Activated CD8-positive, alpha-beta memory T cell treated with anti-CD3 and anti-CD28 coated beads, Interleukin-2, amount 50 U/mL, for 1 hour (primary cell): ENCODE measurements around the gene GLIS2.
"Not testable (repeated sequence)": the region's sequence is repeated elsewhere in the genome, so short reads cannot be mapped to it uniquely, and the experiment has no call there.

ENCODE experiments used
- DNase-seq: peaks from one replicate; pipeline ENCODE4 v3.0.0-alpha.2; 2020; ENCODE audit errors: extremely low read depth

Gene GLIS2

DNA sequence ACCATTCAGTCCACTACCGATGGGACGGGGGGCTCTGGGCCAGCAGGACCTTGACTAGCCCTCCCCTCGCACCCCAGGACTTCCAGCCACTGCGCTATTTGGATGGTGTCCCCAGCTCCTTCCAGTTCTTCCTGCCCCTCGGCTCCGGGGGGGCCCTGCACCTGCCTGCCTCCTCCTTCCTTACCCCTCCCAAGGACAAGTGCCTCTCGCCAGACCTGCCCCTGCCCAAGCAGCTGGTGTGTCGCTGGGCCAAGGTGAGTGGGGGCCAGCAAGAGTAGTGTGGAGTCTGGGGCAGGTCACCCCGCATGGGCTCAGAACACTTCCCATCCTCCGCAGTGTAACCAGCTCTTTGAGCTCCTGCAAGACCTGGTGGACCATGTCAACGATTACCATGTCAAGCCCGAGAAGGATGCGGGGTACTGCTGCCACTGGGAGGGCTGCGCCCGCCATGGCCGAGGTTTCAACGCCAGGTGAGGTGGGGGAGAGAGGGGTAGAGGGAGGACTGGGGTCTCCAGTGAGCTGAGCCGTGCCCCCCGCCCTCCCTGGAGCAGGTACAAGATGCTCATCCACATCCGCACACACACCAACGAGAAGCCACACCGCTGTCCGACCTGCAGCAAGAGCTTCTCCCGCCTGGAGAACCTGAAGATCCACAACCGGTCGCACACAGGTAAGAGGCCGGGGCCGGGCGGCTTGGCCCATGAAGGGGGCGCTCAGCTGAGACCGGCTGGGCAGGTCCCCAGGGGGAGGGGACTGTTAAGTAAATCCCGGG lies 19.0 kb downstream of the GLIS2 start:
- DNase-seq = no peak

DNA sequence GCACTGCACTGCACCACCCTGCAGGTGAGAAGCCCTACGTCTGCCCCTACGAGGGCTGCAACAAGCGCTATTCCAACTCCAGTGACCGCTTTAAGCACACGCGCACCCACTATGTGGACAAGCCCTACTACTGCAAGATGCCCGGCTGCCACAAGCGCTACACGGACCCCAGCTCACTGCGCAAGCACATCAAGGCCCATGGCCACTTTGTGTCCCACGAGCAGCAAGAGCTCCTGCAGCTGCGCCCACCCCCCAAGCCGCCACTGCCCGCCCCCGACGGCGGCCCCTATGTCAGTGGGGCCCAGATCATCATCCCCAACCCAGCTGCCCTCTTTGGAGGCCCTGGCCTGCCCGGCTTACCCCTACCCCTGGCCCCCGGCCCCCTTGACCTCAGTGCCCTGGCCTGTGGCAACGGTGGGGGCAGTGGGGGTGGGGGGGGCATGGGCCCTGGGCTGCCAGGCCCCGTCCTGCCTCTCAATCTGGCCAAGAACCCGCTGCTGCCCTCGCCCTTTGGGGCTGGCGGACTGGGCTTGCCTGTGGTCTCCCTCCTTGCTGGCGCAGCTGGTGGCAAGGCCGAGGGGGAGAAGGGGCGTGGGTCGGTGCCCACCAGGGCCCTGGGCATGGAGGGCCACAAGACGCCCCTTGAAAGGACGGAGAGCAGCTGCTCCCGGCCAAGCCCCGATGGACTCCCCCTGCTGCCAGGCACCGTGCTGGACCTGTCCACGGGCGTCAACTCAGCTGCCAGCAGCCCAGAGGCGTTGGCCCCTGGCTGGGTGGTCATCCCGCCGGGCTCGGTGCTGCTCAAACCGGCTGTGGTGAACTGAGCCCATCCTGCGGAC lies 21.1 kb downstream of the GLIS2 start:
- DNase-seq = no peak

DNA sequence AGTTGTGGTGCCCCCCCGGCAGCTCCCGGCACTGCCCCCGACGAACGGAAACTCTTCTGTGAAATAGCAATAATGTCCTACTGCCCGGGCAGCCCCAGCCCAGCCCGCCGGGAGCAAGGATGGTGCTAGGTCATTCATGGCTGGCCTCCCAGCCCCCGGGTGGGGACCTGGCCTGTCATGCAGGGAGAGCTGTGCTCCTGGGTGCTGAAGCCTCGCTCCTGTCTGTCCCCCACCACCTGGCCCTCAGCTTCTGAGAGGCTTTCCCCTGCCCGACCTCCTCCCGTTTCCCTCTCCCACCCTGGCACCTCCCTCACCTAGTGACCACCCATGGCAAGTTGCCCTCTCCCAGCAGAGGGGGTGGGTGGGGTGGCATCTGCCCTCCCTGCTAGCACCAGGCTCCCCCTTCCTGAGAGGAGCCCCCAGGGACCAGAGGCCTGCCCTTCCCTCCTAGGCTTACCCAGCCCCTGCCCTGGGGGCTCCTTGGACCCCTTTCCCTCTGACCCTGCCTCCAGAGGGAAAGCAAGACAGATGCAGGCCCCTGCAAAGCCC lies 21.7 kb downstream of the GLIS2 start:
- DNase-seq = no peak

- DNase-seq = no peak
Observed at GRCh38 chr16:4338125-4338582, 22.3 kb downstream of the GLIS2 start.

DNA sequence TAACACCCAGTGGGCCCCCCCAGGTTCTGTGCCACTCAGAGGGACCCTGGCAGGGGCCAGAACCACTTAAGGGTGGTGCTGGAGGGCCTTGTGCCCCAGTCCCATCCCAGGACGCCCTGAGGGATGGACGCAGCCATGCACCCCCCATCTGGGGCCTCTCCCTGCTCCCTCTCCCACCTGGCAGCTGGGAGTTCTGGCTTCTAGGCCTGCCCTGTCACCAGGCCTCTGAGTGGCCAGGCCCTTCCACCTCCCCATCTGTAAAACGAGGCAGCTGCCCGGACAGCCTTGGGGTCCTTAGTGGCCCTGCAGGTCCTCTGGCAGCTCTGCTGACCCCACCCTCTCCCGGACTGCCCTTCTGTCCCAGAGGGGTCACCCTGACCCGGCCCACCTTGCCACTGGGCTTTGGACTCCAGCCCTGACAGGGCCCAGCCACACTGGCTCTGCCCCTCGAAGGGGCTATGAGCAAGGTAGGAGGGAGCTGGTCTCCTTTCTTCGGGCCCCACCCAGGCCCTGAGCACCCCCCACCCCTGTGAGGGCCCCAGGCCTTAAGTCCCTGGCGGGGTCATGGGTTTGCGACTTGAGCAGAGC lies 22.9 kb downstream of the GLIS2 start:
- no peak for DNase-seq

GRCh38 chr16:4339455-4339854 lies 23.6 kb downstream of the GLIS2 start:
- DNase-seq = no peak

DNA sequence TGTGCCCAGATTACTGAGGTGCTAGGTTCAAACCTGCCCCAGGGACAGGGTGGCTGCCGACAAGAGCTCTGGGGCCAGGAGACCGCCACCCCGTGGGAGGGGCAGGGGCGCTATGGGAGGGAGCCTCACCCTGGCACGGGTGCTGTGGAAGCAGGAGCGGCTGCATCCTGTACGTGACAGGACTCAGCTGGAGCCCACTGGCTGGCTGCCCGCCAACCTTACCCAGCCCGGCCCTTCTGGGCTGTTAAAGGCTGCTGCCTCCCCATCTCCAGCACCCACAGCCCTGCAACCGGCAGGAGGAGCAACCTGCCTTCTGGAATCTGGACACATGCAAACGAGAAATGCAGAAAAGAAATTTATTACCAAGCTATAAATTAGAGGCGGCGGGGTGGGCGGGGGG lies 24.0 kb downstream of the GLIS2 start:
- DNase-seq = no peak

DNA sequence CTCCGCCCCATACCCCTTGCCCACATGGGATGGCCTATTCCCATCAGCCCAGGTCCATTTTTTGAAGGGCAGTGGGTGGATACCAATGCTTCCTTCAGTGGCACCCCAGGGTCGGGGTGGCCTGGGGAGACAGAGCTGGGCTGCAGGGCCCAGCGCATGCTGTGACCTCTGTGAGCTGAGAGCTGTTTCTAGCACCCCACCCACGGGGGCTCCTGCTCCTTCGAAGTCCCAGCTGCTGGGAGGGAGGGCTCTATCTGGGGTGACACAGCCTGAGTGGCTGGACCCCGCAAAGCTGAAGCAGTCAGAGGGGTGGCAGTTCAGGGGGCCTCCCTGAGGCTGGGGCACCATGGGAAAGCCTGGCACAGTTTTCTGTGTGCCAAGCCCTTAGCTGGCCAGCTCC lies 24.6 kb downstream of the GLIS2 start:
- DNase-seq = no peak

- DNase-seq = no peak
Observed at GRCh38 chr16:4341250-4341649, 25.4 kb downstream of the GLIS2 start.

GRCh38 chr16:4342866-4343744 lies 27.2 kb downstream of the GLIS2 start:
- DNase-seq = no peak

GRCh38 chr16:4344300-4344982 lies 28.6 kb downstream of the GLIS2 start:
- not testable (repeated sequence) for DNase-seq

DNA sequence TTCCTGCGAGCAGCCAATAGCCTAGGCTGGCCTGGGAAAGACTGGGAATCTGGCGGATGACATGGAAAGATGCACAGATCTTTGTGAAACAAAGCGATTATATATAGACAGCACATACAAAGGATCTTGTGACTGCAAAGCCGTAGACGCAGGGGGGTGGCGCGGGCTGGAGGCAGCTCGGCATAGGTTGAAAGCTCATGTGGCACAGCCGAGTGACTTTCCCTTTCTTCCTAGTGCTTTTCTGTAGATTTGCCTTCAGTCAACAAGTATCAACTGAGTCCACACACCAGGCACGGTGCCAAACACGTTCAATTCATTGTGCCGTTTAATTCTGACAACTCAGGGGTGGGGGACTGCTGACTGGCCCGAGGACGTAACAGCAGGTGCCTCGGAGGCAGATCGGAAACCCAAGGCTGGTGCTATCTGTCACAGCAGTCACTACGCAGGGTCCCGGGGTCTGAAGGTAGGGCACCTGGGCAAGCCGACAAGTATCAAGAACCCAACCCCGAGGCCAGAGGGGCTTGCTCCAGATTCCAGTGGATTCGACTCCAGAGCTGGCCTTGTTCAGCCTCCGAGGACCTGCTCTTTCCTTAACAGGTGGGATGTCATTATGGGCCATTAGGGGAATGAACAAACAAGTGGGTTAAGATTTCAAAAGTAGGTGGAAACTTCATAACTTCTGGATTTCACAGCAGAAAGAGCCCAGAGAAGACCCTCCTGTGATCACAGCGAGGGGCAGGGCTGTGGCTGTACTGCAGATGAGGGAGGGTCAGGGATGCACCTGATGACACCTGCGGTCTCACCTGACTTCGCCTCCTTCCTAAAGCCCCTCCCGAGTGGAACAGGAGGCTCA lies 29.3 kb downstream of the GLIS2 start:
- no peak for DNase-seq

DNA sequence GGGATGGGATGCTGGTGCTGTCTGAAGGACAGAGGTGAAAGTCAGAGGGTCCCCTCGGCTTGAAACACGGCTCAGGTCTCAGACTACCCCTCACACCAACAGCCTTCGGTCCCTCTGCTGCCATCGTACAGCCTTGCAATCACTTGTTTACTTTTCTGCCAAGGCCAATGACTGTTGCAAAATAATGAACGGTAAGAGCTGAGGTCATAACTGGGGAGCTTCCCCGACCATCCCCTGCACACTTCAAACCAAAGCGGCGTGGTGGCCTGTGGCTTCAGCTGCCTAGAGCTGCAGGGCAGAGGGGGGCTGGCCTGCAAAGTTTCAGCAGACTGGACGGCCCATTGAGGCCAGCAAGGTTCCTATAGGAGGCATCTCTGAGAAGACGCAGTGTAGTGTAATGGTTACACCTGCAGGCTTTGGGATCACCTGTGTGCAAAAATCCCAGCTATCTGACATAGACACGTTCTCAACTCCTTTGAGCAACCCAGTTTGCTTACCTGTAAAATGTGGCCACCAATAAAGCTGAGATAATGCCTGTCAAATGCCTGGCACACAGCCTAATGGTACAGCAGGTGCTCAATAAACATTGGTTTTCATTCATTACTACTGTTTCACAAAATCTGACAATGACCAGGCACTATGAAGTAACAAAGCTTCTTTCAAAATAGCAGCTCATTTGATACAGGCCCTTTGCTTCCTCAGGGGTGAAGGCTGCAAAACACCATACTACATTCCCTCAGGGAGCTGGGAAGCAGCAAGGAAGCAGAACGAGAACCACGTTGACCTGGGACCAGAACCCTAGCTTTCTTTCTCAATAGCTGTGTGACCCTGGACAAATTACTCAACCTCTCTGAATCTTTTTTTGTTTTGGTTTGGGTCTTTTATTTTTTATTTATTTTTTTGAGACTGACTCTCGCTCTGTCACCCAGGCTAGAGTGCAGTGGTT lies 30.2 kb downstream of the GLIS2 start:
- DNase-seq = no peak

GRCh38 chr16:4347010-4347409 lies 31.1 kb downstream of the GLIS2 start:
- DNase-seq = no peak

DNA sequence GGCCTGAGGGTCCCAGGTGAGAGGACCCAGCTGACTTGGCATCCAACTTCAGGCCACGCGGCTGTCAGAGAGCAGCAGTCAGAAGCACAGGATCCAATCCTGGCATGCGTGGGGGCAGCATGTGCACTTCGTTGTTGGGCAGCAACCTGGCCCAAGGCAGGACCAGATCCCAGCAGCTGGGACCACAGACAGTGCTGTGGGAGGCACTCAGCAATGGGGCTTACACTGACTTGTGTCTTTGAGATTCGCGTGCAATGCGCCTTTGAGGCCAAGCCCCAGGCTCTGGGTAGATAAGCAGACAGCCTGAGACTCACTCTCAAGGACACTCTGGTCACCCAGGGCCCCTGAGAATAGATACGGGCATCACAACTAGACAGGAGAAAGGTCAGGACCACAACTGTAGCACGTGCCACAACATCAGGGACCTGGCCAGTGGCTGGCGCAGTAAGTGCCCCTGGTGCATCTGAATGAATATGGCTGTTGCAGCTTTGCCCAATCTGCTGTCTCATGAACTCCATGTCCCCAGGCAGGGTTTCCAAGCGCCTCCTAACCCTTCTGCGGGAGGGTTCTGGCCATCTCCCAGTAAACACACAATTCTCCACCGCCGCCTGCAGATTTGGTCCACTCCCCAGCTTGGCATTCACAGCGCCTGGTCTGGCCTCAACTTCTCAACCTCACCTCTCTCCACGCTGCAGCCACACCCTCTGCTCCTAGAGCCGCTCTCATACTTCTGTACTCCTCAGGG lies 32.1 kb downstream of the GLIS2 start:
- no peak for DNase-seq

- DNase-seq = no peak
Observed at GRCh38 chr16:4349332-4349731, 33.5 kb downstream of the GLIS2 start.

- DNase-seq = no peak
Observed at GRCh38 chr16:4350365-4350786, 34.5 kb downstream of the GLIS2 start.
